Measurements from ENCODE around the gene FOXP3.

DNA sequence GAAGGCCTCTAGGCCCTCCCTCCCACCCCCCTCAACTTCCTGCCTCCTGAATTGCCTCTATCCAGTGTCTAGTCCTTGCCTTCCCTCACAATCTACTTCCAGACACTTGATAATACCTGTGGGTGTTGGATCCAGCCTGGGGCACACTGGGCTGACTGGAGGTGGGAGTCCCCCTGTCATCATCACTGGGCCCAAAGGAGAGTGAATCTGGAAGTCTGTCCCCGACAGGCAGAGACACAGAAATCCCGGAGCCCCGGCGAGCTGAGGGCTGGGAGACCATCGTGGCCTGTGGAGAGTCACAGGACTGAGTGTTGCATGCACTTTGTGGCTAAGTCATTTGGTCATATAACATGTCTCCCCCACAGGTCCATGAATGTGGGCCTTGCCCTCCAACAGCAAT is 56.1 kb downstream of the FOXP3 start:
- TF ChIP-seq, protein P1, sequence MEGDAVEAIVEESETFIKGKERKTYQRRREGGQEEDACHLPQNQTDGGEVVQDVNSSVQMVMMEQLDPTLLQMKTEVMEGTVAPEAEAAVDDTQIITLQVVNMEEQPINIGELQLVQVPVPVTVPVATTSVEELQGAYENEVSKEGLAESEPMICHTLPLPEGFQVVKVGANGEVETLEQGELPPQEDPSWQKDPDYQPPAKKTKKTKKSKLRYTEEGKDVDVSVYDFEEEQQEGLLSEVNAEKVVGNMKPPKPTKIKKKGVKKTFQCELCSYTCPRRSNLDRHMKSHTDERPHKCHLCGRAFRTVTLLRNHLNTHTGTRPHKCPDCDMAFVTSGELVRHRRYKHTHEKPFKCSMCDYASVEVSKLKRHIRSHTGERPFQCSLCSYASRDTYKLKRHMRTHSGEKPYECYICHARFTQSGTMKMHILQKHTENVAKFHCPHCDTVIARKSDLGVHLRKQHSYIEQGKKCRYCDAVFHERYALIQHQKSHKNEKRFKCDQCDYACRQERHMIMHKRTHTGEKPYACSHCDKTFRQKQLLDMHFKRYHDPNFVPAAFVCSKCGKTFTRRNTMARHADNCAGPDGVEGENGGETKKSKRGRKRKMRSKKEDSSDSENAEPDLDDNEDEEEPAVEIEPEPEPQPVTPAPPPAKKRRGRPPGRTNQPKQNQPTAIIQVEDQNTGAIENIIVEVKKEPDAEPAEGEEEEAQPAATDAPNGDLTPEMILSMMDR (conservative IDR thresholded peaks at IDR 0.05 in 1 of 2, IDR thresholded peaks at IDR 0.05 in 1 of 2; ENCODE audit: low read depth in 1 of 2, low read length in 2 of 2) = no peak
- no peak for TF ChIP-seq EZH2 (IDR thresholded peaks at IDR 0.05; ENCODE audit: low read length, missing control alignments)
